ENCODE data around the gene KIF21B. TPM values are rescaled to one million over a fixed set of nuclear protein-coding genes. Genes with fewer than 3 reads are reported as not detected.
A peak's percentile ranks its signal among the peaks of the same experiment; 100 is the strongest.

The KIF21B gene
- total RNA-seq, 1 experiment from 2014 or later: 0.60 TPM

GRCh38 chr1:200970771-200971427 is 52.6 kb downstream of the KIF21B start:
- TF ChIP-seq CTCF (conservative IDR thresholded peaks at IDR 0.05; ENCODE audit: low read depth, low read length) (no peak), EZH2 (IDR thresholded peaks at IDR 0.05; ENCODE audit: borderline replicate concordance, low read depth, low read length, poor library complexity, severe bottlenecking) (no peak)
- intact Hi-C loops (cut with micrococcal nuclease; ENCODE audit: unreplicated experiment): loop anchor here (5.0 kb wide), 2 partner anchors 391 to 436 kb away; no protein-coding TSS in a partner anchor
- no peaks in the 10 kb centered on the region for H3K4me1 ChIP-seq (ENCODE audit: insufficient read depth, low read length, poor library complexity, severe bottlenecking)
- CTCF ChIA-PET: interaction anchor here (1.8 to 3.0 kb wide), 3 partner anchors 72 to 148 kb away, joined by 12 to 42 read pairs (median 14); no protein-coding TSS in a partner anchor
- DNase-seq (ENCODE audit: low spot score): no peak
- H3K9me3 ChIP-seq (ENCODE audit: low read depth, low read length, poor library complexity, severe bottlenecking): no peaks in the 10 kb centered on the region
- no peaks in the 10 kb centered on the region for H3K36me3 ChIP-seq (ENCODE audit: insufficient read depth, low read length, poor library complexity, severe bottlenecking)
- POLR2A ChIA-PET (ENCODE audit: low non-redundant PET): no interaction called here
- H3K27me3 ChIP-seq (replicated peaks; ENCODE audit: insufficient read depth, low read depth, low read length, poor library complexity): no peaks in the 10 kb centered on the region
- H3K27ac ChIP-seq (ENCODE audit: low read depth, low read length, poor library complexity, severe bottlenecking): no peak overlapping the region
- H3K4me3 ChIP-seq (ENCODE audit: low read depth, low read length, poor library complexity, severe bottlenecking): no peak overlapping the region
- BruUV-seq (replicated peaks): no TSS peak

- Histone ChIP-seq H3K27ac (ENCODE audit: low read depth, low read length, poor library complexity, severe bottlenecking) (no peak overlapping the region), H3K27me3 (replicated peaks; ENCODE audit: insufficient read depth, low read depth, low read length, poor library complexity) (no peaks in the 10 kb centered on the region), H3K4me3 (ENCODE audit: low read depth, low read length, poor library complexity, severe bottlenecking) (no peak overlapping the region), H3K36me3 (ENCODE audit: insufficient read depth, low read length, poor library complexity, severe bottlenecking) (no peaks in the 10 kb centered on the region), H3K4me1 (ENCODE audit: insufficient read depth, low read length, poor library complexity, severe bottlenecking) (no peaks in the 10 kb centered on the region), H3K9me3 (ENCODE audit: low read depth, low read length, poor library complexity, severe bottlenecking) (no peaks in the 10 kb centered on the region)
- intact Hi-C loops (cut with micrococcal nuclease; ENCODE audit: unreplicated experiment): loop anchor here (5.0 kb wide), 2 partner anchors 392 to 437 kb away; no protein-coding TSS in a partner anchor
- ChIA-PET POLR2A (ENCODE audit: low non-redundant PET) (no interaction called here), CTCF (interaction anchor here (0.6 kb wide), 1 partner anchor 241 kb away, joined by 3 read pairs; no protein-coding TSS in a partner anchor)
- DNase-seq (ENCODE audit: low spot score): no peak
- TF ChIP-seq CTCF (conservative IDR thresholded peaks at IDR 0.05; ENCODE audit: low read depth, low read length): no peak
- TF ChIP-seq EZH2 (IDR thresholded peaks at IDR 0.05; ENCODE audit: borderline replicate concordance, low read depth, low read length, poor library complexity, severe bottlenecking): no peak
- no TSS peak for BruUV-seq (replicated peaks)
Observed at GRCh38 chr1:200969726-200970561, 53.6 kb downstream of the KIF21B start.

- Histone ChIP-seq H3K27me3 (replicated peaks; ENCODE audit: insufficient read depth, low read depth, low read length, poor library complexity) (no peaks in the 10 kb centered on the region), H3K9me3 (ENCODE audit: low read depth, low read length, poor library complexity, severe bottlenecking) (no peaks in the 10 kb centered on the region), H3K27ac (ENCODE audit: low read depth, low read length, poor library complexity, severe bottlenecking) (no peak overlapping the region), H3K4me3 (ENCODE audit: low read depth, low read length, poor library complexity, severe bottlenecking) (no peak overlapping the region), H3K4me1 (ENCODE audit: insufficient read depth, low read length, poor library complexity, severe bottlenecking) (no peaks in the 10 kb centered on the region), H3K36me3 (ENCODE audit: insufficient read depth, low read length, poor library complexity, severe bottlenecking) (no peaks in the 10 kb centered on the region)
- intact Hi-C loops (cut with micrococcal nuclease; ENCODE audit: unreplicated experiment): no loop called here
- peak; percentile 29 for DNase-seq (ENCODE audit: low spot score)
- TF ChIP-seq CTCF (conservative IDR thresholded peaks at IDR 0.05; ENCODE audit: low read depth, low read length): no peak
- TF ChIP-seq EZH2 (IDR thresholded peaks at IDR 0.05; ENCODE audit: borderline replicate concordance, low read depth, low read length, poor library complexity, severe bottlenecking): no peak
- CTCF ChIA-PET: interaction anchor here (0.6 kb wide), 1 partner anchor 243 kb away, joined by 3 read pairs; no protein-coding TSS in a partner anchor
- BruUV-seq (replicated peaks): no TSS peak
- POLR2A ChIA-PET (ENCODE audit: low non-redundant PET): no interaction called here
Observed at GRCh38 chr1:200968469-200969410, 54.8 kb downstream of the KIF21B start.

Measured in A673 (cell line).